HepG2 (cell line): ENCODE results near the gene SGMS1. TPM values are rescaled to one million over a fixed set of nuclear protein-coding genes. Genes with fewer than 3 reads are reported as not detected.

Source experiments
- ATAC-seq: fragments of 200-7000 bp; cut with Tn5 transposase; 3 replicates; pipeline ENCODE4 v1.9.1; 2020; ENCODE audit warnings: mild to moderate bottlenecking, moderate library complexity
- BruUV-seq: library from RNA; stranded (reverse); fragments of 400-500 nt; replicated peaks from 2 replicates; lab custom pipeline; 2021; lab: Mats Ljungman, UMichigan
- CTCF ChIA-PET: fragments of 300-600 bp; formaldehyde crosslinking; extraction: SDS; loops from one replicate; lab custom pipeline; 2021; ENCODE audit warnings: low total read pairs, inconsistent platforms, low intra/inter-chr PET ratio; lab: Yijun Ruan, JAX
- POLR2A ChIA-PET: fragments of 350-600 bp; sonication (Branson Sonifier 250); formaldehyde crosslinking; loops from one replicate; lab custom pipeline; 2020; ENCODE audit warnings: antibody characterized with exemption, inconsistent platforms; lab: Yijun Ruan, JAX
- DNase-seq: peaks from one replicate; pipeline ENCODE4 v3.0.0-alpha.2; 2015; ENCODE audit warnings: low spot score
- FAIRE-seq: peaks from 3 replicates; lab custom pipeline; 2011; peaks lifted over from hg19 to GRCh38; lab: Jason Lieb, UNC
- H2AFZ ChIP-seq: one replicate; pipeline ENCODE4 v1.6.1; 2011; ENCODE audit warnings: low read length, inconsistent platforms
- H3K27ac ChIP-seq: fragments of 300-600 bp; 3 replicates; pipeline ENCODE4 v1.8.0; 2011; ENCODE audit warnings: mixed run types, mild to moderate bottlenecking, mixed read lengths, low read length, inconsistent platforms; ENCODE audit not compliant: insufficient read depth; ENCODE audit errors: extremely low read length
- H3K27me3 ChIP-seq, 2 experiments: fragments of 200-600 bp in 1 of 2; 2 replicates in 1 of 2; 3 replicates in 1 of 2; pipeline versions ENCODE4 v1.6.0 to v1.8.0; 2011; ENCODE audit warnings: low read length in 2 of 2, mild to moderate bottlenecking in 2 of 2, moderate library complexity in 2 of 2, inconsistent platforms in 1 of 2; ENCODE audit not compliant: insufficient read depth in 2 of 2, control insufficient read depth in 1 of 2
- H3K36me3 ChIP-seq, 2 experiments: fragments of 200-600 bp in 1 of 2; replicated peaks in 1 of 2; 2 replicates in 1 of 2; 3 replicates in 1 of 2; pipeline versions ENCODE4 v1.5.1 to v1.8.0; 2011; ENCODE audit warnings: low read length in 2 of 2, inconsistent platforms in 1 of 2; ENCODE audit not compliant: insufficient read depth in 2 of 2, control insufficient read depth in 1 of 2
- H3K4me1 ChIP-seq: 2 replicates; pipeline ENCODE4 v1.5.1; 2012; ENCODE audit warnings: low read length, inconsistent platforms; ENCODE audit not compliant: insufficient read depth
- H3K4me2 ChIP-seq: 2 replicates; pipeline ENCODE4 v1.6.0; 2011; ENCODE audit warnings: low read depth, low read length, inconsistent platforms
- H3K4me3 ChIP-seq, 3 experiments: fragments of 200-600 bp in 1 of 3; sonication (generic), shearing (Covaris generic) in 1 of 3; replicated peaks in 1 of 3; 2 replicates each; pipeline ENCODE4 v1.5.1; 2011 to 2016; ENCODE audit warnings: low read length in 3 of 3, inconsistent platforms in 2 of 3, low read depth in 2 of 3, mild to moderate bottlenecking in 2 of 3, control low read depth in 1 of 3, mixed read lengths in 1 of 3; ENCODE audit not compliant: insufficient read depth in 1 of 3
- H3K79me2 ChIP-seq: one replicate; pipeline ENCODE4 v1.6.1; 2011; ENCODE audit warnings: low read length, inconsistent platforms; ENCODE audit not compliant: insufficient read depth
- H3K9ac ChIP-seq: 2 replicates; pipeline ENCODE4 v1.6.0; 2011; ENCODE audit warnings: mild to moderate bottlenecking, low read depth, low read length, inconsistent platforms; ENCODE audit not compliant: insufficient read depth
- H3K9me3 ChIP-seq: 2 replicates; pipeline ENCODE4 v1.5.1; 2012; ENCODE audit warnings: mild to moderate bottlenecking, low read length
- H4K20me1 ChIP-seq: 2 replicates; pipeline ENCODE4 v1.6.0; 2011; ENCODE audit warnings: inconsistent platforms, mild to moderate bottlenecking, low read length, moderate library complexity; ENCODE audit not compliant: insufficient read depth
- ARID3A ChIP-seq: IDR thresholded peaks from 2 replicates; pipeline ENCODE4 v1.6.1; 2012; ENCODE audit warnings: low read depth, low read length, improper control_type of control experiment
- MYNN ChIP-seq: sonication (generic); formaldehyde crosslinking; IDR thresholded peaks from 2 replicates; pipeline ENCODE4 v1.4.0; 2020; ENCODE audit warnings: mild to moderate bottlenecking, low read depth, missing genetic modification reagents
- MZF1 ChIP-seq: sonication (generic); formaldehyde crosslinking; IDR thresholded peaks from 2 replicates; pipeline ENCODE4 v1.8.1; 2023; ENCODE audit warnings: mild to moderate bottlenecking, missing genetic modification reagents, borderline replicate concordance
- PRDM15 ChIP-seq: sonication (generic); formaldehyde crosslinking; IDR thresholded peaks from 2 replicates; pipeline ENCODE4 v1.4.0; 2020; ENCODE audit warnings: missing genetic modification reagents
- TBP ChIP-seq: sonication (generic); formaldehyde crosslinking; IDR thresholded peaks from 2 replicates; pipeline ENCODE4 v1.5.0; 2020; ENCODE audit warnings: missing genetic modification reagents
- TMF1 ChIP-seq: sonication (generic); formaldehyde crosslinking; IDR thresholded peaks from 2 replicates; pipeline ENCODE4 v1.8.1; 2022; ENCODE audit warnings: low read depth, missing genetic modification reagents
- ZNF556 ChIP-seq: sonication (generic); formaldehyde crosslinking; IDR thresholded peaks from 2 replicates; pipeline ENCODE4 v1.4.0; 2020; ENCODE audit warnings: mild to moderate bottlenecking, missing genetic modification reagents, borderline replicate concordance
- ZNF597 ChIP-seq: sonication (generic); formaldehyde crosslinking; IDR thresholded peaks from 2 replicates; pipeline ENCODE4 v1.5.0; 2020; ENCODE audit warnings: missing genetic modification reagents
- WGBS: methylation state at CpG from one replicate; pipeline ENCODE4 v1.1.6; 2017; ENCODE audit warnings: low lambda C conversion rate; 5-methylcytosine and 5-hydroxymethylcytosine counted together
- in situ Hi-C: cut with HindIII; loops from 2 replicates; pipeline ENCODE4 v1.10.0; 2017; ENCODE audit warnings: low pct_unique_long_range_greater_than_20kb; ENCODE audit not compliant: extremely low pct_ligation_motif_present
- intact Hi-C: fragments of 100-400 bp; cut with micrococcal nuclease; formaldehyde crosslinking; loops from one replicate; pipeline ENCODE4 v1.10.0; 2022; ENCODE audit not compliant: unreplicated experiment
- polyA plus RNA-seq, 8 experiments: library from polyadenylated mRNA; depleted of rRNA in 3 of 8; stranded (reverse) in 7 of 8; unstranded in 1 of 8; fragments of >200 nt; fragmentation: Illumina TruSeq in 4 of 8; extraction: Trizol in 4 of 8; gene quantifications; 2 replicates each; pipeline versions ENCODE4 v1.2.1 to v1.2.3, GENCODE V29; 2011 to 2016; ENCODE audit warnings: low read depth in 4 of 8, missing spikeins in 1 of 8, mixed read lengths in 1 of 8; ENCODE audit not compliant: insufficient read depth in 1 of 8
- total RNA-seq, 5 experiments: library from RNA; depleted of rRNA; stranded (reverse); fragments of >200 nt; fragmentation: Illumina TruSeq; extraction: Trizol; gene quantifications; 2 replicates each; pipeline ENCODE4 v1.2.3, GENCODE V29; 2016; ENCODE audit warnings: low read depth in 1 of 5

The SGMS1 gene
- total and polyA plus RNA-seq, 2 of the 13 experiments (the other 11 are each of a cell fraction or from before 2014, with no cell fraction given) = 6.5 to 15.1 TPM

- TF ChIP-seq ZNF597 (CRISPR knock-in tag) = no peak
These were observed 5.1 kb downstream of the SGMS1 start (continued) for GRCh38 chr10:50618624-50619023.

GRCh38 chr10:50615658-50616057 is 8.1 kb downstream of the SGMS1 start:
- no peak overlapping the region for H3K27ac ChIP-seq
- ChIA-PET CTCF (no interaction called here), POLR2A (interaction anchor here (1.2 kb wide), 1 partner anchor 9 kb away, joined by 3 read pairs; no protein-coding TSS in a partner anchor)
- TF ChIP-seq TMF1 (CRISPR knock-in tag) (no peak), MYNN (CRISPR knock-in tag) (no peak), ZNF556 (CRISPR knock-in tag) (no peak), ARID3A (no peak), MZF1 (CRISPR knock-in tag) (no peak), TBP (CRISPR knock-in tag) (no peak), PRDM15 (CRISPR knock-in tag) (no peak)
- TF ChIP-seq, all 625 proteins: peak for 0
- no TSS peak for BruUV-seq
- Histone ChIP-seq H4K20me1 (peaks cover 7% of the 10 kb centered on the region), H3K36me3 (peaks cover 1 to 2% of the 10 kb centered on the region in 2 experiments; a peak in 1 of 5 replicates), H3K9me3 (no peaks in the 10 kb centered on the region), H3K27me3 (no peaks in the 10 kb centered on the region), H3K9ac (no peak overlapping the region), H2AFZ (no peak overlapping the region), H3K4me2 (no peak overlapping the region), H3K79me2 (peaks cover 50% of the 10 kb centered on the region), H3K4me1 (peaks cover 35% of the 10 kb centered on the region), H3K4me3 (no peak overlapping the region)
- DNase-seq (no peak), FAIRE-seq (no peak), ATAC-seq (no peak)
- in situ Hi-C loops = no loop called here
- intact Hi-C loops = no loop called here
- 94% methylated on average over 2 of the region's 2 CpGs for WGBS
